Measurements from ENCODE around the gene SCRN2.

Gene SCRN2

DNA sequence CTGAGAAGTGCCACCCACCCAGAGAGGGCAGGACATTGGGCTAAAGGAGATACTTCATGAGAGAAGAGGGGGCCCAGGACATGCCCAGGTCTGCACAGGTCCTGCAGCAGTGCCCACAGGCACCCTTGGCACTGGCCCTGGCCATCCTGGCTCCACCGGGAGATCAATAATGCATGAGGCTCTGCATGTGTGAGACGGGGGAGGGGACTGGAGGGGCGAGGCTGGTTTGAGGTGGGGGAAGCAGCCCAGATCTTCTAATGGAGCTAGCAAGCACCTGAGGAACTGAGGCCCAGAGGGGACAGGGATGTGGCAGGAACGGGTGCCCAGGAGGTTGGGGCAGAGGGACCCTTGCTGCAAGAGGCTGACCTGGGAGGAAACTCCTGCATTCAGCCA, 20.0 kb downstream of the SCRN2 start:
- DNase-seq (ENCODE audit: low read depth) = no peak

DNA sequence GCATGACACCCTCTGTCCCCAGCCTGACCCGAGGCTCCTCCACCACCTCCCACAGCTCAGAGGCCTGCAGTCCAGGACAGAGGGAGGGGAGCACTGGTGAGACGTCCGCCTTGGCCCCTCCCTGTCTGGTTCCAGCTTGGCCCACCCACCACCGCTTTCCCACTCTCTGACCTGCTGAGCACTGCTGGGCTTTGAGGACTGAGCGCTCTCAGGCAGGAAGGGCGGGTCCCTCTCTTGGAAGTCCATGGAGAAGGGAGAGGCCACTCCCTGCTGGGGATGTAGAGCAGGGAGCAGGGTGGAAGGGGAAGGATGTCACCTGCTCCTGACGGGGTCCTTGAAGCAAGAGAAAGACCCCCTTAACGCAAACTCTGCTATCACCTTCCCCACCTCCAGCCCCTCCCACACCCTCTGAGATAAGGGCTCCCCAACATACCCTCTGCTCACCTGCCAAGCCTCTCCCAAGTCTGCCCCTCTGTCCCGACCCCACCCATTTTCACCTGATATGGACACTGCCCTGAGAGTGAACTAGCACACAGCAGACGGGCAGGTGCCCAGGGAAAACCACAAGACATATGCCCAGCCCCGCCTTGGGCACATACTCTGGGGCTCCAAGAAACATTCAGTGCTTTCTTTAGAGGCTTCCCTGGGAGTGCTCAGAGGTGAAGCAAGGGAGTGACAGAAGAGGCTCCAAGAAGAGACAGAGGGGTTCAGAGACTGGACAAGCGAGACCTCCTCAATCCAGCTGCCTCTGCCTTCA, 20.9 kb downstream of the SCRN2 start:
- no peak for DNase-seq (ENCODE audit: low read depth)

- DNase-seq (ENCODE audit: low read depth) = no peak
Measured at GRCh38 chr17:47819475-47819874, 21.6 kb downstream of the SCRN2 start.

- DNase-seq (ENCODE audit: low read depth) = no peak
Measured at GRCh38 chr17:47818002-47818695, 22.9 kb downstream of the SCRN2 start.

DNA sequence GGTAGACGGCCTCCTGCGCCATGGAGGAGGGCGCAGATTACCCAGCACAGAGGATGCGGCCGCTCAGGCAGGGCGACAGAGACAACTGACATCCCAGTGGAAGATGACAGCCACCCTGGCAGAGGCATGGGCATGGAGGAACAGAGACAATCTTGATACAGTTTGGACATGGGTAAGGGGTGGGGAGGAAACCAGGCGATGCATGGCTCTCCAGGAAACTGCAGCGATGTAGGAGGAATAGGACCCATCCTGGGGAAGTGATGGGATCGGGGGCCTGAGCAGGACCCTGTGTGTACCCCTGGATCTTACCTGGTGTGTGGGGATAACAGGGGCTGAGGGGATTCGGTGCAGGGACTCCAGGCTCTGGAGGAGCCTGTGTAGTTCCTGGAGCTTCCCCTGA, 24.1 kb downstream of the SCRN2 start:
- no peak for DNase-seq (ENCODE audit: low read depth)

DNA sequence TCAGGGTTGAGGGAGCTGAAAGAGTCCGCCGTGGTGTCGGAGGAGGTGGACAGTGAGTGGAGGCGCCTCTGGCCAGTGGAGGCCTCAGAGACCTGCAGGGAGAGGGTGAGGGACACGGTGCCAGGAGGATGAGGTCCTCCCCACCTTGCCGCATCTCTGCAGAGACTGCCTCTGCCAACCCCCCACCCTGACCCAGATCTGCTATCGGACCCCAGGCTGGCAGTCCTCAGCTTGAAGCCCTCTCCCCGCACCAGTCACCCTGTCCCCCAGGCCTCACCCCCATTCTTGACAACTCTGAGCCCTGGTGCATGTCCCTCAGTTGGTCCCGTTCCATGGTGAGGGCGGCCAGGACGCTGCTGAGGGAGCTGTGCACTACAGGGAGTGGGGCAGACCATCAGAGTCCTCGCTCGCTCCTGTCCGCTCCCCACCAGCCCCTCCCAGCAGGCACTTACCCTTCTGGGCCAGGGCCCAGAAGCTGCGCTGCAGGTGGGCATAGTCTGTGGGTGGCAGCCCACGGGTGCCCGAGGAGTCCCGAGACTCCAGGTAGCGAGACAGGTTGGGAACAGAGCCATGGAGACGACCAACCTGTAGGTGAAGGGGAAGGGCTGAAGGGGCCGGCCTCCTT, 24.9 kb downstream of the SCRN2 start:
- DNase-seq (ENCODE audit: low read depth) = no peak

DNA sequence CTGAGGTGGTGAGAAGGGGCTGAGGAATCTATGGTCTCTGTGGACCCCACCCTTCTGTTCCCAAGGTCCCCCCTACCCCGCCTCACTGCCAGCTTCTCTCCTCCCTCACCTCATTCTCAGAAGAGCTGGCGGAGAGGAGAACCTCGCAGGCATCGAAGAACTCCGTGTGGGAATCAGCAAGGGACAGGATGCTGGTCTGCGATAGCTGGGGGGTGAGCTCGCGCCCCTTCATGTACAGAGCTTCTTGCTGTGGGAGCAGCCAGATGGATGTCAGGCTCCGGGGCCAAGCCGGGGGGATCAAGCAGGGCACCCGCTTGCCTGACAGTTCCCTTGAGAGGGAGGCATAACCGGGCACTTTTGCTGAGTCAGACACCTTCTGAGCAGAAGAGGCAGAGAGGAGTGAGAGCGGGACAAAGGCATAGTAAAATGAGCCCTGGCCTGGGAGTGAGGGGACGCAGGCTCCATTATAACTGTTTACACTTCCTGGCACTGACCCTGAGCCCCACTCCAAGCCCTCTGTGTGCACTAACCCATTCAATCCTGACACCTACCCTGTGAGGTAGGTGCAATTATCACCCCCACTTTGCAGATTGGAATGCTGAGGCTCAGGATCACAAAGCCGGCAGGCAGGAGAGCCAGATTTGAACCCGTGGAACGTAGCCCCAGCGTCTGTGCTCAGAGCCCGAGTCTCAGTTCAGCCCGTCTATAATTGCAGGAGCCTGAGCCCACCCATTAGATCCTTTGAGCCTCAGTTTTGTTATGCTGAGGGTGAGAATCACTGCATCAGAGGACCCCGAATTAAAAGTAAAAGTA, 25.8 kb downstream of the SCRN2 start:
- DNase-seq (ENCODE audit: low read depth) = no peak

DNA sequence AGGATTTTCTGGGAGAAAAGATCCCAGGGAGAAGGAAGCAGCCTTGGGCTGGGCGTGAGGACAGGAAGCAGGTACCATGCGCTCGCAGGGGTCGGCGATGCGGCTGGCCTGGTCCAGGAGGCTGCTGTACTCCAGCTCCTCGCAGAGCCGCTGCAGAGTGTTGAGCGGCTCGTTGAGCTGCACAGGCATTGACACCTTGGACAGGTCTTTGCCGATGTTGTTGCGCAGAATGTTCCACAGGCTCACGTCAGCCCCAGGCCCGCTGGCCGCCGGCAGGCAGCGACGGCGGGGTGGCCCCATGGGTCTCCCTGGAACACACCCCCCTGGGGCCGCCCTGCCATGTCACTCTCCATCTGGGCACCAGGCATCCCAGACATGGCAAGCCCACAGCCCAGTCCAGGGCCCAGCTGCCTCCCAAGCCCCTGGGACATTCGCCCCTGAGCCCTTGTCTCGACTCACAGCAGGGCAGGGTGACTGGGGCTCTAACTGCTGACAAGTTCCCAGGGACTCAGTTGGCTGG, 27.5 kb downstream of the SCRN2 start:
- no peak for DNase-seq (ENCODE audit: low read depth)

DNA sequence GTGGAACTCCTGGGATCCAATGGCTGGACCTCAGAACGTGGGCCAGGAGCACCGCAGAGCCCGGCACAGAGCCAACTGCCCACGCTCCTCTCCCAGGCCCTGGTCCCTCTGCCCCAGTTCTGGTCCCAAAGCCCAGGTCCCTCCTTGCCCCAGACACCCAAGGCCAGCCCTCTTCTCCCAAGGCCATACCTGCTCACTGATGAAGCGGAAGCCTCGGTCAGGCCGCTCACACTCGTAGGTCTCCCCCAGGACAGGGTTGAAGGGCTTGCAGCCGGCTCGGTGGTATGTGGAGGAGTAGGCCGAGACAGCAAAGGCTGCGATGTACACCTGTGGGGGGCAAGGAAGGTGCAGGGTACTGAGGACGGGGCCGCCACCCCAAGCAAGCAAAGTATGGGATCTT, 28.0 kb downstream of the SCRN2 start:
- no peak for DNase-seq (ENCODE audit: low read depth)

DNA sequence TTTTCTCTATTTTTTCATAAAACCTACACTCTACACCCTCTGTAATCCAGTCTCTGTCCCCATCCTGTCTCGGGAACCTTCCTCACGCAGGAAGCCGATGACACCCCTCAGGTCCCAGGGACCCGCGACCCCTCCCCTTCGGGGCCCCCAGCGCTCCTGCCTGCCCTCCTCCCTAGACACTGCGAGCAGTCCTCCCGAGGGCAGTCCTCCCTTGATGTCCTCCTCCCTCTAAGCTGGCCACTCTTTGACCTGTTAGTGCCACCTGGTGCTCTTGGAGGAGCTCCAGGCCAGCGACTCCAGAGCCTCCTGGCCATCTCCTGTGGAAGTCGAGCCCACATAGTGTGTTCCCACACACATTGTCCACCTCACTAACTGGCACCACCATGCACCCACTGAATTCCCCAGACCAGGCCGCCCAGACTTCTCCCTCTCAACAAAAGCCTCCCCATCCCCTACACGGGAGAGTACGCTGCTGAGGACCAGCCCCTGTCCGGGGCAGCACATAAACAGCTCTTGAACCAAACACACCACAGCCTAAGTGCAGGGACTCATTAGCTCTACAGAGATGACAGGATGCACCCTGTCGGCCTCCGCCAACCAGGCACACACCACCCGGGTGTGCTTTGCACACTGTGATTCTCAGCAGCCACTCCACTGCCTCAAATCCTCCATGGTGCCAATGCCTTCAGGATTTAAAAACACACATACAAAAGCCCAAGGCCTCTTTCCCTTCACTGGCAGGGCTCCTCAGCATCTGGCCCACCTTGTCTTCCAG, 28.7 kb downstream of the SCRN2 start:
- no peak for DNase-seq (ENCODE audit: low read depth)

DNA sequence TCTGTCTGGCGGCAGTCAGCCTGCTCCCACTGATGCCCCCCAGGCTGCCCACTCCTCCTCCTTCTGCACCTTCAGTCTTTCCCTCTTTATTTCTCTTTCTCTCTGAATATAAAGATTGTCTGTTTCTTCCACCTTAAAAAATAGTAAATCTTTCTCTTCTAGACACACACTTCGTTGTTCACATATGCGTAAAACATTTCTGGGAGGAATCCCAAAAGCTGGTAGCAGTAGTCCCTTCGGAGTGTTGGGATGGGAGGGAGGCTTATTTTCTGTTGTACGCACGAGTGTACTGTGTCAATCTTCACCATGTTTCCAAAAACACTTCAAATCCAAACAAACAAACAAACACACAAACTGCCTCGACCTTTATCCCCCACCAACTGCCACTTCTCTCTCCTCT, 29.4 kb downstream of the SCRN2 start:
- DNase-seq (ENCODE audit: low read depth) = no peak

GRCh38 chr17:47810901-47811635, 30.0 kb downstream of the SCRN2 start:
- DNase-seq (ENCODE audit: low read depth) = no peak

GRCh38 chr17:47810200-47810821, 30.8 kb downstream of the SCRN2 start:
- peak; percentile 72 for DNase-seq (ENCODE audit: low read depth)

DNA sequence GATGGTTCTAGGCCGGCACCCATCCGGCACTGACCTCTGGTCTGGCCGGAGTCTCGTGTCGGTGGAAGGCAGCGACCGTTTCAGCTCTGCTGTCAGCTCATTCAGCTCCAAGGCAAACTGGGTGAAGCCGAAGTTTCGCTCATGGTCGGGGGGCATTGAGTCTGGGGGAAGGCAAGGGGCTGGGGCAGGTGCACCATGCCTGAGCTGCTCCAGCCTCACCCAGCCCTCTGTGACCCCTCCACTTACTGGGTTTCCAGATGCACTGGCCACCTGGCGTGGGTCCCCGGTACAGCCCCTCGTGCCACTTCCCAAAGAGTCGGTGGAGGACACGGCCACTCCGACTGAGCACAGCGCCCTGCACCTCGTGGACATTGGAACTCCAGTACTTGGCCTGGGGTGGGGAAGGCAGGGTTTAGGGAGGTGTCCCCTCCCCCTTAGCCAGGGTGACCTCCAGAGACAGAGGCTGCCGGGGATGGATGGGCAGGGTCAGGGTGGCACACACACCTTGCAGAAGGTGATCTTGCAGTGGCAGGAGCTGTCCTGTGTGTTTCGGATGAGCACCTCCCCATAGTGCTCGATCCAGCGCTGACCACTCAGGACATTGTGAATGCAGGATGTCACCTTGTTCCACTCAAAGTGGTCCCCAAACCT, 32.1 kb downstream of the SCRN2 start:
- no peak for DNase-seq (ENCODE audit: low read depth)

DNA sequence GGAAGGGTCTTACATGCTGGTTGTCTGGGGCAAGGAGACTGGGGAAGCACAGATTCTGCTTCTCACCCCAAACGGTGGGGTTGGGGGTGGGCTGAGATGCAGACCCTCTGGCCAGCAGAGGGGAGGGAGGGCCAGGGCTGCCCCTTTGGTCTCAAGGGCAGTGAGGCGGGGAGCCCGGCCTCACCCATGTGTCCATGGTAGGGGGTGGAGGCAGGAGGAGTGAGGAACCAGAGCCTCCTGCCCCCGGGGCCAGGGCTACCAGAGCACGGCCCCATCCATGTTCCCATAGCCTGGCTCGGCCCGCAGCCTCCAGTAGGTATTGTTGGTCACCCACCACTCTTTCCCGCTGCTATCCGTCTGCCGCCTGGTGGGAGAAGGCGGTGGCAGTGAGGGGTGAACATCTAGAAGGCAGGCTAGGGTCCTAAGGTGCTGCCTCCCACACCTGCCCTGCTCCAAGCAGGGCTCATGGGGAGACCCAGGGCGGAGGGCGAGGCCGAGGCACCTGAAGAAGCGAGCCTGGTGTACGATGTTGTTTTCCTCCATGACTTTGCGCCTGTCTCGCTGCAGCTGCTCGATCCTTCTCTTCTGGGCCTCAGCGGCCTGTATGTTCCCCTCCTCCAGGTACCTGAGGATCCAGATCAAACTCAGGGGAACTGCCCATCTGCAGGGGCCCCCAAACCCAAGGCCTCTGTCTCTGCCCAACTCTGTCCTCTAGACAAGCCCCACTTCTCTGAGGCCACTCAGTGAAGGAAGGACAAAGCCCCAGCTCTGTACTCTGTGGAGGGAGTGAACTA, 32.8 kb downstream of the SCRN2 start:
- DNase-seq (ENCODE audit: low read depth) = no peak

- no peak for DNase-seq (ENCODE audit: low read depth)
Measured at GRCh38 chr17:47807421-47807820, 33.7 kb downstream of the SCRN2 start.

DNA sequence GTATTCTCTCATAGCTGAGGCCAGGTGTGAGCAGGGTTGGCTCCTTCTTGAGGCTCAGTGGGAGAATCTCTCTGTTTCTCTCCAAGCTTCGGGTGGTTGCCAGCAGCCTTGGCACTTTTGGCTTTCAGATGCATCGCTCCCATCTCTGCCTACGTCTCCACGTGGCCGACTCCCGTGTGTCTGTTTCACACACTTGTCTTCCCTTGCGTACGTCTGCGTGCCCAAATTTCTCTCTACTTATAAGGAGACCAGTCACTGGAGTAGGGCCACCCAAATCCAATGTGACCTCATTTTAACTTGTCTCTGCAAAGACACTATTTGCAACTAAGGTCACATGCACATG, 34.2 kb downstream of the SCRN2 start:
- DNase-seq (ENCODE audit: low read depth) = no peak

GRCh38 chr17:47806026-47806912, 34.8 kb downstream of the SCRN2 start:
- no peak for DNase-seq (ENCODE audit: low read depth)
